HG02970 (cell line): ENCODE results near the gene GRM4.
"Not testable (repeated sequence)": the region's sequence is repeated elsewhere in the genome, so short reads cannot be mapped to it uniquely, and the experiment has no call there.

Source experiments
- ATAC-seq: cut with Tn5 transposase; IDR thresholded peaks from one replicate; pipeline ENCODE4 v1.9.1; 2021; ENCODE audit warnings: mild to moderate bottlenecking, moderate library complexity, moderate number of reproducible peaks; ENCODE audit not compliant: unreplicated experiment, low FRiP score

The GRM4 gene

GRCh38 chr6:34050691-34051090, 95.2 kb downstream of the GRM4 start:
- ATAC-seq, result no peak

- no peak for ATAC-seq
Measured at GRCh38 chr6:34049395-34050342, 96.2 kb downstream of the GRM4 start.

GRCh38 chr6:34047913-34048867, 97.7 kb downstream of the GRM4 start:
- ATAC-seq, result no peak

GRCh38 chr6:34046617-34047016, 99.3 kb downstream of the GRM4 start:
- ATAC-seq, result no peak

DNA sequence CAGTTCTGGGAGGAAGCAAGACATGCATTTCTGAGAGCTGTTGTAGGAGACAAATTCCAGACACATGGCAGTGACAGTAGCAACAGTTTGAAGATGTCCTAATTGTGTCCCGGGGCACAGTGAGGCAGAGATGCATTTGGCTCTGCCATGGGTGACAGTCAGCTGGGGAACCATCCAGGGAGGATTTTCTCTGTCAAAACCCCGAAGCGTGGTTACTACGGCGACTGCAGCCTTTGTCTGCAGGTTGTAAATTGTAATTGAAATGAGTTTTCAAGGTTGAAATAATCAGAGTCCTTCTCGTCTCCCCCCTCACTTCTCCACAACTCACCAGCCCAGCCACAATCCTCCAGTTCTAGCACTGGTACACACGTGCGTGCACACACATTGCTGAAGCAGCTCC, 100.1 kb downstream of the GRM4 start:
- no peak for ATAC-seq

GRCh38 chr6:34044945-34045595, 100.8 kb downstream of the GRM4 start:
- ATAC-seq, result no peak

DNA sequence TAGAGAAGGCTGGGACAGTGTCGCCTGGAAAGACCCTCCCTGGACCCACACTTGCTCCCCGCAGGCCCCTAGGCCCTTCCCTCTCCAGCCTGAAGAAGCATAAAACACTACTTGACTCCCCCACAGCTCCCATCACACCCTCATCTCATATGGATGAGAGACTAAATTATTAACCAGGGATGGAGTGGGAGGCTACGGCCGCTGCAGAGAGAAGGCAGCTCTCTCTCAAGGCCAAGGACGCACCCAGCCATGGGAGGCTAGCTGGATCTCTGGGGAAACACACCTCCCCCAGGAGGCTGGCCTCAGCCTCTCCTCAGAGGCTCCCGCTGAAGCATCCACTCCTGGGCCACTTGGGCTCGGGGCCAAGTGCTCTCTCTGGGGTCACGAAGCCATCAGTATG, 102.5 kb downstream of the GRM4 start:
- no peak for ATAC-seq

- not testable (repeated sequence) for ATAC-seq
Measured at GRCh38 chr6:34041998-34042397, 103.9 kb downstream of the GRM4 start.

- ATAC-seq, result no peak
Measured at GRCh38 chr6:34041385-34041784, 104.5 kb downstream of the GRM4 start.

GRCh38 chr6:34039943-34040342, 105.9 kb downstream of the GRM4 start:
- ATAC-seq, result no peak

DNA sequence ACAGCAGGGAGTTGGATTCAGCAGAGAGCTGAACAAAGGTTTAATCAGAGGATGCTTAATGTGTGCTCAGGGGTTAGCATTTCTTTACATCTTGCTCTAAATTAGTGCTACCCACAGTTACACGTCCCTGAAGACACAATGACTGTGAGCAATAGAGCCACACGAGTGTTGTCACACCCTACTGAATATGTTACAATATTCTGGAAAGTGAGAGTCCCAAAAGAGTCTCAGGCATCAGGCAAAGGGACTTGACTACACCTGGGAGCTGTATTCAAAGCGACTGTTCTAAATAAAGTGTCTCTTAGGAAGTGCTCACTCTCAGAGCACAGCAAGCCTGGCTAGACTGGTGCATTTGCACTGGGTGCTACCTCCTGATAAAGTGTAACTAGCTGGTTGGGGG, 108.7 kb downstream of the GRM4 start:
- ATAC-seq, result no peak

DNA sequence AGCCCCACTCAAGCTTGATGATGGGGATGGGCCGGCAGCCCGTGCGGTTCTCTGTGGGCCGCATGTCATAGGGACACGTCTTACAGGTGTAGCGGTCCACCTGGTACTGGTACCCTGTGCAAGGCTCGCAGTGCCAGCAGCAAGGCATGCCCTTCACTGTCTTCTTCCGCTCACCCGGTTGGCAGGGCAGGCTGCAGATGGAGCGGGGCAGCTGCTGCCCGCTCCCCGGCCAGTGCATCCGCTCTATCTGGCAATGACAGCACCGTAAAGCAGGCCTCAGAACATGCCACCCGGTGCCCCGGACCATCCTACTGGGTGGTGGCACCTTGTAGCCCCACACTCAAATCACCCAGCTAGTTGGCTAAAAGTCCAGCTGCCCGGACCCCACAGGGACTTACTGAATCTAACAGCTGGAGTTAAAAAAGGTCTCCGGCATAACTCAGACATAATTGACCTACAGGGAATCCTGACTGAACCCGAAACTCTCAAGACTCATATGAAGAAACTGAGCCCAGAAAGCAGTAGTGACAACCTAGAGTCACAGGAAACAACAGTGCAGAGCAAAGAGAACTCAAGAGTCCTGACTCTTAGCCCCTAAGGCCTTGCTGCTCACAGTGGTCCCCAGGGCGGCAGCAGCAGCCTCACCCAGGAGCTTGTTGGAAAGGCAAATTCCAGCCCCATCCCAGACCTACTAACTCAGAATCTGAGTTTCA, 109.4 kb downstream of the GRM4 start:
- no peak for ATAC-seq

DNA sequence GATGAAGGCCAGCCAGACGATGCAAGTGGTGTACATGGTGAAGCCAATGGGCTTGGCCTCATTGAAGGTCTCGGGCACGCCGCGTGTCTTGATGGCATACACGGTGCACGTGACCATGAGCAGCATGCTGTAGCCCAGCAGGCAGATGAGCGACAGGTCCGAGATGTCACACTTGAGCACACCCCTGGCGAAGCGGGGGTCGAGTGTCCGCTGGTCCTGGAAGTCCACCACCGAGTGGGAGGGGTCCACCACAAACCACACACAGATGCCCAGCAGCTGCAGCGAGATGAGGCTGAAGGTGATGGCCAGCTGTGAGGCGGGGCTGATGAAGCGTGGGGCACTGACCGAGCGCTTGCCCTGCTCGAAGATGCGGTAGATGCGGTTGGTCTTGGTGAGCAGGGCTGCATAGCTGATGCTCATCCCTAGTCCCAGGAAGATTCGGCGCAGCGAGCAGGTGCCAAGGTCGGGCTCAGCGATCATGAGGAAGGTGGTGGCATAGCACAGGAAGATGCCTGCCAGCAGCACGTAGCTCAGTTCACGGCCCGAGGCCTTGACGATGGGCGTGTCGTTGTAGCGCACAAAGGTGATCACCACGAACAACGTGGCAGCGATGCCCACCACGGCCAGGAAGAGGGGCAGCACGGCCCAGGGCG, 110.1 kb downstream of the GRM4 start:
- no peak for ATAC-seq

DNA sequence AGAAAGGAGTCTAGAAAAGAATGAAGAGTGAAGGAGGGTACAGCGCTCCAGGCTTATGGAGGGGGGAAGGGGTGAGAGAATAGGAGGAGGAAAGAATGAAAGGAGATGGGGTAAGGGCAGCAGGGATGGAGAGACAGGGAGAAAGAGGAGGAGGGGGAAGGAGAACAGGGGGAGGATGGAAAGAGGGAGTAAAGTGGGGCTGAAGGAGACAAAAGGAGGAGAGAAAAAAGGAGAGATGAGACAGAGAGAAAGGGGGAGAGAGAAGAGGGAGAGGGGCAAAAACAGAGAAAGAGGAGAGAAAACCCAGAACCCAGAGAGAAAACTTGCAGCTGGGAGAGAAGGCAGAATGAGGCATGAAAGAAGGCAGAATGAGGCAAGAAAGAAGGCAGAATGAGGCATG, 110.7 kb downstream of the GRM4 start:
- ATAC-seq, result no peak

- no peak for ATAC-seq
Measured at GRCh38 chr6:34032856-34033255, 113.0 kb downstream of the GRM4 start.

GRCh38 chr6:34031625-34032383, 114.1 kb downstream of the GRM4 start:
- no peak for ATAC-seq

DNA sequence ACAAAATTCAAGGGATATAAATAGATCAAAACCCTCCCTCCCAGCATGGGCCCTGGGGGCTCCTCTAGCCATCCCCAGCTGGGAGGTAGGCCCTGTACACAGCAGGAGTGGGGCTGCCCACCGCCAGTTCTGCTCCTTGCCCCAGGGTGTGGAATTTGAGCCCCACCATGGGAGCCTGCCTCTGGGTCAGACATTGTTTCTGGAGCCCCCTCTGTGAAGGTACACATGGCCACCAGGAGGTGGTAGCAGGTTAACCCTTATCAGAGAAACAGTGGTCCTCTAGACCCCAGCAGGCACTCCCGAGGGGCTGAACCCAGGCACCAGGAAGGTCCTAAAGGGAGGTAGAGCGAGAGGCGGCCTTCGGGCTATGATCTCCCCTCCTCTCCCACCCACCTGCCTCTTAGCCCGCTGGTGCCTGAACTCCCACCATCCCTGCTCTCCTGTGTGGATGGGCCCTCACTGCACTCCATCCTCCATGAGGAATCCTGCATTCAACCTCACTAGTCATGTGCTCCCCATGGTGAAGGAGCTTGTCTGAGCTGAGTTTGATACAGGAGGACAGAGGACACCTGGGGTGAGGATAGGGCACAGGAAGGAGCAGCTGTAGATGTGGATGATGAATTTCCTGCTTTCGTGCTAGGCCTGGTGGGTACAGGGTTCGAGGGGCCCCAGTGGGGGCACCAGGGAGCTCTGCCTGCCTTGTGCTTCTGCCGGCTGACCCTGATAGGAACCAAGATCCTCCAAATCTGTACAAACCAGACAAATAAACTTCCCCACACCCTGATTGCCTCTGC, 114.9 kb downstream of the GRM4 start:
- ATAC-seq, result no peak
